ENCODE measurements around the gene RXFP2.

DNA sequence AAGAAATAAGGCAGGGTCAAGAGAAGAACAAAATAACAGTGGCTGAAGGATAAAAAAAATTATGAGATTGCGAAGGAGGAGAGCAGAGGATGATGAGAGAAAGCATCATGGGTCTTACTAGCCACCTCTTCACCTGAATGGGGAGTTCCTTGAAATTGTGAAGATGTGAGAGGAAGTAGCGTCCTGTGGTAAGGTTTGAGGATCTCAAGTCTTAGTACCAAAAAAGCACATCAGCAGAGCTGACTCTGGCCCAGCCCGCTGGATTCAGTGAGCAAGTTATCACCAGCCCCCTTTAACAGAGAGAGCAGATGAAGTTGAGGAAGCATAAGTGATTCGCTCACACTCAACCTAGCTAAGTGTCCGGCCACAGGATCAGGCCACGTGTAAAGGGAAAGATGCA lies 61.8 kb downstream of the RXFP2 start:
- TF ChIP-seq CTCF (IDR thresholded peaks at IDR 0.05; ENCODE audit: borderline replicate concordance, extremely low read depth, low read length, poor library complexity, severe bottlenecking): no peak
- TF ChIP-seq EZH2 (IDR thresholded peaks at IDR 0.05; ENCODE audit: borderline replicate concordance, low read depth, low read length, severe bottlenecking): no peak

Data from DND-41 (cell line).